ENCODE measurements around the gene OR2L5. TPM values are rescaled to one million over a fixed set of nuclear protein-coding genes. Genes with fewer than 3 reads are reported as not detected.

The OR2L5 gene
- not detected in 2 replicates for total RNA-seq (2022)
- percentile 20 among the genes with signal in this experiment for Bru-seq, nascent RNA
- BruChase-seq, experiment 1, labeled RNA remaining after a 6-hour chase = percentile 13 among the genes with signal in this experiment
- BruChase-seq, experiment 2, labeled RNA remaining after a 2-hour chase = percentile 15 among the genes with signal in this experiment
- long read RNA-seq = 0 reads

- intact Hi-C loops (cut with micrococcal nuclease) = no loop called here
Measured at GRCh38 chr1:248013229-248013710, at the start of gene OR2L5. TSS of gene OR2L5 (plus strand) at chr1:248013660. CDS start at chr1:248021948, 8,288 bp downstream.

GRCh38 chr1:247964933-247965332, 48.5 kb upstream of the OR2L5 start, which contains the start of gene OR2AK2:
TSS of gene OR2AK2 (plus strand) at chr1:247965233. CDS start at chr1:247965377, 144 bp downstream.
- Mint-ChIP-seq H3K27me3 (ENCODE audit: insufficient read depth, unreplicated experiment) (no peaks in the 10 kb centered on the region), H3K36me3 (ENCODE audit: insufficient read depth, unreplicated experiment) (no peaks in the 10 kb centered on the region), H3K27ac (ENCODE audit: low read depth, unreplicated experiment) (no peak within 1 kb of the TSS), H3K9me3 (ENCODE audit: unreplicated experiment) (peaks cover 7% of the 10 kb centered on the region), H3K4me1 (ENCODE audit: insufficient read depth, unreplicated experiment) (peaks cover 38% of the 10 kb centered on the region), H3K4me3 (ENCODE audit: unreplicated experiment) (no peak within 1 kb of the TSS)
- no peak for TF ChIP-seq CTCF (IDR thresholded peaks at IDR 0.05; ENCODE audit: unreplicated experiment)
- DNase-seq (ENCODE audit: unreplicated experiment) = no peak
- intact Hi-C loops (cut with micrococcal nuclease) = no loop called here
- POLR2A ChIA-PET = no interaction called here
- BruUV-seq (replicated peaks) = no TSS peak
- CTCF ChIA-PET = no interaction called here

More at GRCh38 chr1:248013229-248013710, at the start of gene OR2L5:
- no peak within 1 kb of the TSS for H3K27ac Mint-ChIP-seq (ENCODE audit: low read depth, unreplicated experiment)
- CTCF ChIA-PET = no interaction called here
- peaks cover 35% of the 10 kb centered on the region for H3K9me3 Mint-ChIP-seq (ENCODE audit: unreplicated experiment)
- no peaks in the 10 kb centered on the region for H3K27me3 Mint-ChIP-seq (ENCODE audit: insufficient read depth, unreplicated experiment)
- BruUV-seq (replicated peaks) = no TSS peak
- H3K4me1 Mint-ChIP-seq (ENCODE audit: insufficient read depth, unreplicated experiment) = peaks cover 5% of the 10 kb centered on the region
- DNase-seq (ENCODE audit: unreplicated experiment) = peak; percentile 61
- TF ChIP-seq CTCF (IDR thresholded peaks at IDR 0.05; ENCODE audit: unreplicated experiment) = no peak
- POLR2A ChIA-PET = no interaction called here
- no peak within 1 kb of the TSS for H3K4me3 Mint-ChIP-seq (ENCODE audit: unreplicated experiment)
- no peaks in the 10 kb centered on the region for H3K36me3 Mint-ChIP-seq (ENCODE audit: insufficient read depth, unreplicated experiment)

- Mint-ChIP-seq H3K9me3 (ENCODE audit: unreplicated experiment) (peaks cover under 1% of the 10 kb centered on the region), H3K27me3 (ENCODE audit: insufficient read depth, unreplicated experiment) (no peaks in the 10 kb centered on the region), H3K27ac (ENCODE audit: low read depth, unreplicated experiment) (no peak overlapping the region), H3K36me3 (ENCODE audit: insufficient read depth, unreplicated experiment) (no peaks in the 10 kb centered on the region), H3K4me3 (ENCODE audit: unreplicated experiment) (peak overlapping the region; percentile 15), H3K4me1 (ENCODE audit: insufficient read depth, unreplicated experiment) (peaks cover 30% of the 10 kb centered on the region)
- no TSS peak for BruUV-seq (replicated peaks)
- POLR2A ChIA-PET = interaction anchor here (0.5 kb wide), 1 partner anchor 38 kb away, joined by 3 read pairs; no protein-coding TSS in a partner anchor
- CTCF ChIA-PET = interaction anchor here (0.6 to 1.2 kb wide), 3 partner anchors 49 to 836 kb away, joined by 3 to 6 read pairs (median 4); no protein-coding TSS in a partner anchor
- no peak for TF ChIP-seq CTCF (IDR thresholded peaks at IDR 0.05; ENCODE audit: unreplicated experiment)
- DNase-seq (ENCODE audit: unreplicated experiment) = no peak
- intact Hi-C loops (cut with micrococcal nuclease) = no loop called here
Measured at GRCh38 chr1:247966532-247967204, 46.8 kb upstream of the OR2L5 start.

- Mint-ChIP-seq H3K4me1 (ENCODE audit: insufficient read depth, unreplicated experiment) (no peaks in the 10 kb centered on the region), H3K27ac (ENCODE audit: low read depth, unreplicated experiment) (no peak overlapping the region), H3K9me3 (ENCODE audit: unreplicated experiment) (no peaks in the 10 kb centered on the region), H3K27me3 (ENCODE audit: insufficient read depth, unreplicated experiment) (no peaks in the 10 kb centered on the region), H3K36me3 (ENCODE audit: insufficient read depth, unreplicated experiment) (no peaks in the 10 kb centered on the region), H3K4me3 (ENCODE audit: unreplicated experiment) (no peak overlapping the region)
- ChIA-PET POLR2A (no interaction called here), CTCF (interaction anchor here (1.0 kb wide), 1 partner anchor 9 kb away, joined by 3 read pairs; no protein-coding TSS in a partner anchor)
- no peak for DNase-seq (ENCODE audit: unreplicated experiment)
- no peak for TF ChIP-seq CTCF (IDR thresholded peaks at IDR 0.05; ENCODE audit: unreplicated experiment)
- BruUV-seq (replicated peaks) = no TSS peak
- intact Hi-C loops (cut with micrococcal nuclease) = no loop called here
Measured at GRCh38 chr1:247992986-247993385, 20.5 kb upstream of the OR2L5 start.
